ENCODE results near the gene SPDYE6.
"Not testable (repeated sequence)": the region's sequence is repeated elsewhere in the genome, so short reads cannot be mapped to it uniquely, and the experiment has no call there.

The SPDYE6 gene

GRCh38 chr7:102329366-102329765 lies 26.9 kb downstream of the SPDYE6 start:
- H3K36me3 ChIP-seq (ENCODE audit: control insufficient read depth, insufficient read depth, low read length); H3K27me3 ChIP-seq (replicated peaks; ENCODE audit: control insufficient read depth, insufficient read depth, low read length, poor library complexity, severe bottlenecking); H3K9me3 ChIP-seq (ENCODE audit: control insufficient read depth, low read length); H3K4me3 ChIP-seq (ENCODE audit: insufficient read depth, low read depth, low read length, poor library complexity, severe bottlenecking); DNase-seq; H3K4me1 ChIP-seq (ENCODE audit: control insufficient read depth, insufficient read depth, low read length, poor library complexity, severe bottlenecking); H3K27ac ChIP-seq (ENCODE audit: insufficient read depth, low read length, poor library complexity, severe bottlenecking): not testable (repeated sequence)

DNA sequence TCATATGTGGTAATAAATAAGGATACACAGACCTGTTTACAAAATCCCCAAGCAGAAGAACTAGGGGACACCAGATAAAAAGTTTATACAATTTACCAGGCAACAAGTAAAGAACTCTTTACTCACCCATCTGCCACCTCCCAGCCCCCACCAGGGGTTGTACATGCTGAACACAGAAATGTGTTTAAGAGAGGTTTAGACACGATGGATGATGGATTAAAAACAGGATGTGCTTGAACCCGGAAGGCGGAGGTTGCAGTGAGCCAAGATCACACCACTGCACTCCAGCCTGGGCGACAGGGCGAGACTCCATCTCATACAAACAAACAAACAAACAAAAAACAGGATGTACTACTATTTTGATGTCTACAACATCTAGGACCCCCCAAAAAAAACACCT lies 27.4 kb downstream of the SPDYE6 start:
- H3K9me3 ChIP-seq (ENCODE audit: control insufficient read depth, low read length) = not testable (repeated sequence)

GRCh38 chr7:102327183-102327582 lies 29.1 kb downstream of the SPDYE6 start:
- not testable (repeated sequence) for H3K27ac ChIP-seq (ENCODE audit: insufficient read depth, low read length, poor library complexity, severe bottlenecking); DNase-seq; H3K36me3 ChIP-seq (ENCODE audit: control insufficient read depth, insufficient read depth, low read length); H3K4me1 ChIP-seq (ENCODE audit: control insufficient read depth, insufficient read depth, low read length, poor library complexity, severe bottlenecking); H3K9me3 ChIP-seq (ENCODE audit: control insufficient read depth, low read length); H3K4me3 ChIP-seq (ENCODE audit: insufficient read depth, low read depth, low read length, poor library complexity, severe bottlenecking); H3K27me3 ChIP-seq (replicated peaks; ENCODE audit: control insufficient read depth, insufficient read depth, low read length, poor library complexity, severe bottlenecking)

More for the DNA sequence above, 27.4 kb downstream of the SPDYE6 start:
- H3K27ac ChIP-seq (ENCODE audit: insufficient read depth, low read length, poor library complexity, severe bottlenecking); DNase-seq; H3K27me3 ChIP-seq (replicated peaks; ENCODE audit: control insufficient read depth, insufficient read depth, low read length, poor library complexity, severe bottlenecking); H3K36me3 ChIP-seq (ENCODE audit: control insufficient read depth, insufficient read depth, low read length); H3K4me3 ChIP-seq (ENCODE audit: insufficient read depth, low read depth, low read length, poor library complexity, severe bottlenecking); H3K4me1 ChIP-seq (ENCODE audit: control insufficient read depth, insufficient read depth, low read length, poor library complexity, severe bottlenecking): not testable (repeated sequence)

DNA sequence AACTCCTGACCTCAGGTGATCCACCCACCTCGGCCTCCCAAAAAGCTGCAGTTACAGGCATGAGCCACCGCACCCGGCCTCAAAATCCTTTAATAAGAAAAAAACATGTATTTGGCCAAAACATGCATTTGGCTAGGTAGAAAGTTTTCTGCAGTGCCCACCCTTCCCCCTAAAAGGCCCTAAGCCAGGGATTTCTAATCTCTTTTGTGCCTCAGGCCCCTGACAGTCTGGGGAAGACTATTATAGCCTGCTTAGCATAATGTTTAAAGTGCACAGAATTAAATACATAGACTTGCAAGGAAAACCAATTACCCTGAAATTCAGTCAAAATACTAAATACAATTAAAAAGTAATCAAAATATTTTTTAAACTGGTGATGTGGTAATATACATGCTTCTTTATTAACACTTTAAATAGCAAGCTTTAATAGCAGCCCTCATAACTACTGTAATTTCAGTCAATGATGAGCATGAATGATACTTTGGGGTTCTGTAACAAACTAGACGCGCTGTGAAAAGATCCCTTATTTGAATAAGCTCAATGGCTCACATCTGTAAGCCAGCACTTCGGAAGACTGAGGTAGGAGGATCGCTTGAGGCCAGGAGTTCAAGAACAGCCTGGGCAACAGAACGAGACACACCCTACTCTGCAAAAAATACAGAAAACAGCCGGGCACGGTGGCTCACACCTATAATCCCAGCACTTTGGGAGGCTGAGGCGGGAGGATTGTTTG lies 29.9 kb downstream of the SPDYE6 start:
- DNase-seq = no peak
- Histone ChIP-seq H3K4me3 (ENCODE audit: insufficient read depth, low read depth, low read length, poor library complexity, severe bottlenecking) (no peak overlapping the region), H3K27me3 (replicated peaks; ENCODE audit: control insufficient read depth, insufficient read depth, low read length, poor library complexity, severe bottlenecking) (no peaks in the 10 kb centered on the region), H3K36me3 (ENCODE audit: control insufficient read depth, insufficient read depth, low read length) (no peaks in the 10 kb centered on the region), H3K4me1 (ENCODE audit: control insufficient read depth, insufficient read depth, low read length, poor library complexity, severe bottlenecking) (no peaks in the 10 kb centered on the region), H3K27ac (ENCODE audit: insufficient read depth, low read length, poor library complexity, severe bottlenecking) (no peak overlapping the region), H3K9me3 (ENCODE audit: control insufficient read depth, low read length) (no peaks in the 10 kb centered on the region)

DNA sequence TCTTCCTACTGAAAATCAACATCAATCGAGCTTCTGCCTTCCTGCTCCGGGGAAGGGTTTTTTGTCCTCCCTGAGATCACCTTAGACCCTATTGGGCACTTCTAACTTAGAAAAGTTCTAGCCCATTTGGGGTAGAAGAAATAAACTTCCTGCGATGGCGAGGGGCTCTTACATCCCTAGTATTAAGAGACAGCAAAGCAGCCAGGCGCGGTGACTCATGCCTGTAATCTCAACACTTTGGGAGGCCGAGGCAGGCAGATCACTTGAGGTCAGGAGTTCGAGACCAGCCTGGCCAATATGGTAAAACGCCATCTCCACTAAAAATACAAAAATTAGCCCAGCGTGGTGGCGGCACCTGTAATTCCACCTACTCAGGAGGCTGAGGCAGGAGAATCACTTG lies 31.1 kb downstream of the SPDYE6 start:
- DNase-seq; H3K36me3 ChIP-seq (ENCODE audit: control insufficient read depth, insufficient read depth, low read length); H3K27me3 ChIP-seq (replicated peaks; ENCODE audit: control insufficient read depth, insufficient read depth, low read length, poor library complexity, severe bottlenecking); H3K4me1 ChIP-seq (ENCODE audit: control insufficient read depth, insufficient read depth, low read length, poor library complexity, severe bottlenecking); H3K27ac ChIP-seq (ENCODE audit: insufficient read depth, low read length, poor library complexity, severe bottlenecking); H3K9me3 ChIP-seq (ENCODE audit: control insufficient read depth, low read length); H3K4me3 ChIP-seq (ENCODE audit: insufficient read depth, low read depth, low read length, poor library complexity, severe bottlenecking): not testable (repeated sequence)

- Histone ChIP-seq H3K4me1 (ENCODE audit: control insufficient read depth, insufficient read depth, low read length, poor library complexity, severe bottlenecking) (no peaks in the 10 kb centered on the region), H3K4me3 (ENCODE audit: insufficient read depth, low read depth, low read length, poor library complexity, severe bottlenecking) (no peak overlapping the region), H3K27ac (ENCODE audit: insufficient read depth, low read length, poor library complexity, severe bottlenecking) (no peak overlapping the region), H3K36me3 (ENCODE audit: control insufficient read depth, insufficient read depth, low read length) (no peaks in the 10 kb centered on the region), H3K9me3 (ENCODE audit: control insufficient read depth, low read length) (no peaks in the 10 kb centered on the region), H3K27me3 (replicated peaks; ENCODE audit: control insufficient read depth, insufficient read depth, low read length, poor library complexity, severe bottlenecking) (no peaks in the 10 kb centered on the region)
- no peak for DNase-seq
Measured at GRCh38 chr7:102323914-102324195, 32.4 kb downstream of the SPDYE6 start.

DNA sequence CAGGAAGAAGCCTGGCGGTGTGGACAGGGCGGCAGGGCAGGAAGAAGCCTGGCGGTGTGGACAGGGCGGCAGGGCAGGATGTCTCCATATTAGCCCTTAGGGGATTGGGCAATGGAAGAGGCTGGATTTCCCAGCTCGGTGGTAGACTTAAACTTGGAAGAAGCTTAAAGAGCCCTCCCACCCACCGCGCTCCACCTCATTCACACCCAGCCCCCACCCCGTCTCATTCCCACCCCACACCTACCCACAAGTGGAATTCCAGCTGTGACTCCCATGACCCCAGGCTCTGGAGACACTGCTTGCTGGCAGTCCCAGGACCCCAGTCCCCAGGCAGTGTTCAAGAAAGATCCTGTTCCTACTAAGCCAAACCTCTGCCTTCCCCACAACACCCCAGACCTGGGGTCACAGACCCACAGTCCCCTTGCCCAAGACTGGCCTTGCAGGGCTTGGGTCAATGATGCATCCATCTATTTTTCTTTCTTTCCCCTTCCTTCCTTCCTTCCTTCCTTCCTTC lies 34.0 kb downstream of the SPDYE6 start:
- DNase-seq = no peak
- Histone ChIP-seq H3K27me3 (replicated peaks; ENCODE audit: control insufficient read depth, insufficient read depth, low read length, poor library complexity, severe bottlenecking) (no peaks in the 10 kb centered on the region), H3K9me3 (ENCODE audit: control insufficient read depth, low read length) (no peaks in the 10 kb centered on the region), H3K4me3 (ENCODE audit: insufficient read depth, low read depth, low read length, poor library complexity, severe bottlenecking) (no peak overlapping the region), H3K36me3 (ENCODE audit: control insufficient read depth, insufficient read depth, low read length) (no peaks in the 10 kb centered on the region), H3K4me1 (ENCODE audit: control insufficient read depth, insufficient read depth, low read length, poor library complexity, severe bottlenecking) (no peaks in the 10 kb centered on the region), H3K27ac (ENCODE audit: insufficient read depth, low read length, poor library complexity, severe bottlenecking) (no peak overlapping the region)

- Histone ChIP-seq H3K4me1 (ENCODE audit: control insufficient read depth, insufficient read depth, low read length, poor library complexity, severe bottlenecking) (no peaks in the 10 kb centered on the region), H3K27ac (ENCODE audit: insufficient read depth, low read length, poor library complexity, severe bottlenecking) (no peak overlapping the region), H3K36me3 (ENCODE audit: control insufficient read depth, insufficient read depth, low read length) (no peaks in the 10 kb centered on the region), H3K4me3 (ENCODE audit: insufficient read depth, low read depth, low read length, poor library complexity, severe bottlenecking) (no peak overlapping the region), H3K9me3 (ENCODE audit: control insufficient read depth, low read length) (no peaks in the 10 kb centered on the region), H3K27me3 (replicated peaks; ENCODE audit: control insufficient read depth, insufficient read depth, low read length, poor library complexity, severe bottlenecking) (no peaks in the 10 kb centered on the region)
- DNase-seq = no peak
Measured at GRCh38 chr7:102321351-102322201, 34.7 kb downstream of the SPDYE6 start.

DNA sequence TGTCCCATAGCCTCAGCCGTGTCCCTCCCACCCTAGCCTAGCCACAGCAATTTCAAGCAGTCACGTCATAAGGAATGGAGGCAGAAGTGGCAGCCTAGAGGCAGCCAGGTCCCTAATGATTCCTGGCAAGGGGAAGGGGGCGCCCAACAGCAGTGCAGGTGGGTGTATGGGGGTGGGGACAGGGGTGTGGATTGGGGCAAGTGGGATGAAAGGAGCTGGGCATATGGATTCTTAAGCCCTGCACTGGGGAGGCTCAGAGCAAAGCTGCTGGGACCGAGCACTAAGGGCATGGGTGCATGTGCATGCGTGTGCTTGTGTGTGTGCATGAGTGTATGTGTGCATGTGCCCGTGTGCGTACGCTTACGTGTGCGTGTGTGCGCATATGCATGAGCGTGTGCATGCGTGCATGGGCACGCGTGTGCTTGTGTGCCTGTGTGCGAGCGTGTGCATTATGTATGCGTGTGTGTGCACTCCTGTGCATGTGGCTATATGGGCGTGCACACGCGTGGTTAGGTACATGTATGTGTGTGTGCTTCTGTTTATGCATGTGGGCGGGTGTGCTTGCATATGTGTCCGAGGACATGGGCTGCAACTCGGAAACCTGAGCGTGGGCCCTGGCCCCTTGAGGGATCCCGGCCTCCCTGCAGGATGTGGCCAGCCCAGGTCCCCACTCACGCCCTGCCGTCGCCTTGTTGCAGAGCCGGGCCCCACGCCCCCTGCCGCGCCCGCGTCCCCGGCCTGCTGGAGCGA lies 35.5 kb downstream of the SPDYE6 start:
- Histone ChIP-seq H3K4me1 (ENCODE audit: control insufficient read depth, insufficient read depth, low read length, poor library complexity, severe bottlenecking) (no peaks in the 10 kb centered on the region), H3K9me3 (ENCODE audit: control insufficient read depth, low read length) (no peaks in the 10 kb centered on the region), H3K27ac (ENCODE audit: insufficient read depth, low read length, poor library complexity, severe bottlenecking) (no peak overlapping the region), H3K4me3 (ENCODE audit: insufficient read depth, low read depth, low read length, poor library complexity, severe bottlenecking) (no peak overlapping the region), H3K27me3 (replicated peaks; ENCODE audit: control insufficient read depth, insufficient read depth, low read length, poor library complexity, severe bottlenecking) (no peaks in the 10 kb centered on the region), H3K36me3 (ENCODE audit: control insufficient read depth, insufficient read depth, low read length) (no peaks in the 10 kb centered on the region)
- DNase-seq = no peak

- Histone ChIP-seq H3K4me1 (ENCODE audit: control insufficient read depth, insufficient read depth, low read length, poor library complexity, severe bottlenecking) (no peaks in the 10 kb centered on the region), H3K27ac (ENCODE audit: insufficient read depth, low read length, poor library complexity, severe bottlenecking) (no peak overlapping the region), H3K4me3 (ENCODE audit: insufficient read depth, low read depth, low read length, poor library complexity, severe bottlenecking) (no peak overlapping the region), H3K36me3 (ENCODE audit: control insufficient read depth, insufficient read depth, low read length) (no peaks in the 10 kb centered on the region), H3K9me3 (ENCODE audit: control insufficient read depth, low read length) (no peaks in the 10 kb centered on the region), H3K27me3 (replicated peaks; ENCODE audit: control insufficient read depth, insufficient read depth, low read length, poor library complexity, severe bottlenecking) (no peaks in the 10 kb centered on the region)
- no peak for DNase-seq
Measured at GRCh38 chr7:102320181-102320580, 36.1 kb downstream of the SPDYE6 start.

Measured in effector memory CD4-positive, alpha-beta T cell (primary cell).